T-helper 17 cell (primary cell): Measurements from ENCODE around the gene NAV2. TPM values are rescaled to one million over a fixed set of nuclear protein-coding genes. Genes with fewer than 3 reads are reported as not detected.

ENCODE experiments used
- ATAC-seq: fragments of 150-1000 bp; cut with Tn5 transposase; 2 replicates; pipeline ENCODE4 v1.10.0; 2021; ENCODE audit warnings: mild to moderate bottlenecking, moderate library complexity
- DNase-seq, 3 donors: peaks; one replicate each; pipeline versions ENCODE4 v3.0.0 to v3.0.0-alpha.2; 2020 to 2021
- H3K9me3 ChIP-seq: one replicate; pipeline ENCODE4 v1.7.0; 2013; ENCODE audit warnings: low read length, mild to moderate bottlenecking; ENCODE audit not compliant: control insufficient read depth, poor library complexity, severe bottlenecking
- H3K27ac Mint-ChIP-seq: one replicate; pipeline ENCODE4 v1.8.0; 2022; ENCODE audit warnings: mild to moderate bottlenecking, moderate library complexity, mixed read lengths
- H3K27me3 Mint-ChIP-seq: one replicate; pipeline ENCODE4 v1.8.0; 2022; ENCODE audit warnings: mixed read lengths
- H3K36me3 Mint-ChIP-seq: one replicate; pipeline ENCODE4 v1.8.0; 2022; ENCODE audit warnings: low read depth, mixed read lengths
- H3K4me1 Mint-ChIP-seq: one replicate; pipeline ENCODE4 v1.8.0; 2022; ENCODE audit warnings: mild to moderate bottlenecking, mixed read lengths
- H3K4me3 Mint-ChIP-seq: one replicate; pipeline ENCODE4 v1.8.0; 2022; ENCODE audit warnings: mild to moderate bottlenecking, moderate library complexity, mixed read lengths
- total RNA-seq, 4 donors: library from RNA in 2 of 4; stranded (reverse) in 2 of 4; gene quantifications; one replicate each; pipeline ENCODE4 v1.2.3 and lab custom pipeline; 2022 to 2026

Gene NAV2
- total RNA-seq, 2 donors from 2014 or later: 0.96 to 1.3 TPM

DNA sequence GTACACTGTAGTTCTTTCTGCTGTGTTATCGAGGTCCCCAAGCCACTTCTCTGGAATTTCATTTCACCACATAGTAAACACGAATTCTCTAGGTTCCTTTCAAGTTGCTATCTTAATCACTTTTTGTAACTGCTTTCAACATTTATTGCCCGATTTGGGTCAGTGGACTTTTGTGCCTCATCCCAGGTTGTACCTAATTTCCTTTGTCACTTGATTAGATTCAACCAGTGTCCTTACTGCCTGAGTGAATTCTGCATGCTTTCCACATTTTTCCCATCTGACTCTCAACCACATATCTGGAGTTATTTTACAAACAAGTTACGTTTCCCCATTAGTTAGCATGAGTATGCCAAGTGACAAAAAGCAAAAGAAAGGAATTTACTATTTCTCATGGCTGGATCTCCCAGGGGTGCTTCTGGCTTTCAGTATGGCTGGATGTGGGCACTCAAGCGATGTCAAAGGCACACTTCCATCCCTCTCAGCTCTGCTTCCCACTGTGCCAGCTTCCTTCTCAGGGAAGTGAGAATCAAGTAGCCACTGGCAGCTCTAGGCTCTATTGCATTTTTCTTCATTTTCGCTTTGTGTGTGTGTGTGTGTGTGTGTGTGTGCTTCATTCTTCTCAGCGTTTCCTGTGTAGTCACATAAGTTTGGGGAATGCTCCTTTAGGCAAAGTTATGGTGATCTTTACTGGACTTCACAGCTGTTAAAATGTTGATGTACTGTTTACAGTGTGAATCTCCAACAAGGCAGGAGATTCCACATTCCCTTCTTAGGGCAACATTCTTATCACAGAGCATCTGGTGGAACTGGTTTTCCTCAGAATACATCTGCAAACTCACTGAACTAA lies 318.7 kb downstream of the NAV2 start:
- H3K27me3 Mint-ChIP-seq: peaks cover 29% of the 10 kb centered on the region
- no peak overlapping the region for H3K27ac Mint-ChIP-seq
- no peak for ATAC-seq
- H3K9me3 ChIP-seq: no peaks in the 10 kb centered on the region
- no peak for DNase-seq
- no peaks in the 10 kb centered on the region for H3K4me1 Mint-ChIP-seq
- H3K4me3 Mint-ChIP-seq: no peak overlapping the region
- peaks cover 2% of the 10 kb centered on the region for H3K36me3 Mint-ChIP-seq

DNA sequence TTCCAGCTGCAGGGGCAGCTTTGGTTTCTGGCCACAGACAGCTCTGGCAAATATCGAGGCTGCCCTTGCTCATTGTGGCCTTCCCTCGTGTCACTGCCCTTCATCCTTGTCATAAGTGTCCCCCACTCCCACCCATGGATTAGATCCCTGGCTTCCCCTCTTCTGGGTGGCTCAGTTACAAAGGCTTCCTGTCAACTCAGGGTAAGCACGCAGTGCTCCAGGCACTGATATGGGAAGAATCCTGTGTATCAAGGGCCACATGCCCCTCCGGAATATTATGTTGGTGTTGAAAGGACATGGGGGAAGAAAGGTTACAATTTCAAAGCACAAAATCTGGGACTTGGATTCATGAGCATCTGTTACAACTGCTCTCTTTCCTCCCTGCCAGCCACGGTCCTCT lies 319.5 kb downstream of the NAV2 start:
- DNase-seq: no peak
- H3K4me1 Mint-ChIP-seq: no peaks in the 10 kb centered on the region
- no peak overlapping the region for H3K27ac Mint-ChIP-seq
- peaks cover 2% of the 10 kb centered on the region for H3K36me3 Mint-ChIP-seq
- peaks cover 34% of the 10 kb centered on the region for H3K27me3 Mint-ChIP-seq
- no peak overlapping the region for H3K4me3 Mint-ChIP-seq
- no peaks in the 10 kb centered on the region for H3K9me3 ChIP-seq
- no peak for ATAC-seq

DNA sequence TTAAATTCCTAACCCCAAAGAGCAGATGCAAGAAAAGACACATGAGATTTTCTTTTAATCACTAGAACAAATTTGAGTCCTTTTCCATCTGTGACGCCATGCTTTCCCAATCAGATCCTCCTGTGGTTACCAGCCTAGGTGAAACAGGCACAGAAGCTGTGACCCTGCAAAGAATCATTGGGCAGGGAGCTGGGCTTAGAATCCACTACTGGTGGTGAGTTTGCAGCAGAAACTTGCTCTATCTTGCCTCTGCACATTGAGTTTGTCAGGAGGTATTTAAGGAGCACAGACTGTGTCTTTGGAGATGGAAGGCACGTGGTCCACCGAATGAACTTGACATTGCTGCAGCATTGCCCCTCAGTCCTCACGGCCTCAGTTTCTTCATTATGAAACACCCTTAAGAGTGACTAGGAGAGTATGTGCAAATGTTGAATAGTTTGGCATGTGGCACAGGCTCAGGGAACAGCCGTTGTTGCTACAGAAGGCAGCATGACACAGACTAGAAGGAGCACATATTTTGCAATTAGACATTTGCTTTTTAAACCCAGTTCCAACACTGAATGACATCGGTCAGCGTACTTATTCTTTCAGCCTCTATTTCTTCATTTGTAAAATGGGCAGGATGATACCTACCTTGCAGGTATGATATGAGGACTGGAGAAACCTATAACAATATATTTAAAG lies 320.1 kb downstream of the NAV2 start:
- DNase-seq (no peak), ATAC-seq (no peak)
- H3K36me3 Mint-ChIP-seq: peaks cover 2% of the 10 kb centered on the region
- no peak overlapping the region for H3K4me3 Mint-ChIP-seq
- no peak overlapping the region for H3K27ac Mint-ChIP-seq
- H3K4me1 Mint-ChIP-seq: no peaks in the 10 kb centered on the region
- peaks cover 37% of the 10 kb centered on the region for H3K27me3 Mint-ChIP-seq
- no peaks in the 10 kb centered on the region for H3K9me3 ChIP-seq

DNA sequence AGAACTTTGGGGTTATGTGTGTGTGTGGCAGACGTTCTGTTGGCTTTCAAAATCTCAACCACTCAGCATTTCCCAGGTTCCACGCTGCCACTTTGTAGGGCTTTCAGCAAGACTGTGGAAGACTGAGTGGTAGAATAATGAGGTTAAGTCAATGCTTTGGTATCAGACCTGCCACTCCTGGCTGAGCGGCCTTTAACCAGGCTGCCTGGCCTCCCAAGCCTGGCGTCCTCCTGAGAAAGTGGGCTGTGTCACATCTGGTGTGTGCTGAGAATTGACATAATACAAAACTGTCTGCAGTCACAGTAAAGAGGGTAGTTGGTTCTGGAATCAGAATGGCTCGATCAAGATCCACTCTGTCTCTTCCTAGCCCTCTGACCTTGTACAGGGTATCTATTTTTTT lies 321.2 kb downstream of the NAV2 start:
- Mint-ChIP-seq H3K27me3 (peaks cover 47% of the 10 kb centered on the region), H3K36me3 (peaks cover 2% of the 10 kb centered on the region), H3K27ac (no peak overlapping the region), H3K4me3 (no peak overlapping the region), H3K4me1 (no peaks in the 10 kb centered on the region)
- H3K9me3 ChIP-seq: no peaks in the 10 kb centered on the region
- ATAC-seq: no peak
- no peak for DNase-seq

DNA sequence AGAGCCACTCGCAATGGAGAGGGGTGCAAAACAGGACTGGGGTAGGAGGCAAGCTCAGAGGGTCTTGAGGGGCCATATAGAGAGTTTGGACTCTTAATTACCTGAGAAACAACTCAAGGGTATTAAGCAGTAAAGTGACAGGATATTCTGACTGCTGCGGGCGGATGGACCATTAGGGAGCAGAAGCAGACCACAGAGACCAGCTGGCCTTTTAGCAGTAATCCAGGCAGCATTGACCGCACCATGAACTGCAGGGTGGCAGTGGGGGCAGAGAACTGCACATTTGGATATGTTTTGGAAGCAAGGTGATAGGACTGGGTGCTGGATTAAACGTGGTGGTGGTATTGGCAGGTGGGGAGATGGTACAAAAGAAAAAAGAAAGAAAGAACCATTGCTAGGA lies 322.3 kb downstream of the NAV2 start:
- Mint-ChIP-seq H3K4me3 (no peak overlapping the region), H3K27me3 (peaks cover 54% of the 10 kb centered on the region), H3K4me1 (no peaks in the 10 kb centered on the region), H3K36me3 (peaks cover 2% of the 10 kb centered on the region), H3K27ac (no peak overlapping the region)
- no peaks in the 10 kb centered on the region for H3K9me3 ChIP-seq
- no peak for ATAC-seq
- DNase-seq: no peak

DNA sequence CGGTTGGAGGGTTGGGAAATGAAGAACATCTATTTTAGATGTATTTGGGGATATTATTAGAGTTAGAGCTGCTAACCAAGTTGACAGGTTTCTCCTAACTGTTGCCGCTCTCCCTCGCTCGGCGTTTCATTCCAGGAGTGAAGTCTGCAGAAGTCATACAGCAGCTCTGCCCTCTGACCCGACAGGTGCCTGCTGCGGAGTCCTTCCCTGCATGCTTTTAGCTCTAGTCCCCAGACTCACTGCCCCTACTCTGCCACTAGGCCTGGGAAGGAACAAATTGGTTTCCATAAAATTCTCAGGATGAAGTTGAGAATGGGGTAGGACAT lies 322.7 kb downstream of the NAV2 start:
- Mint-ChIP-seq H3K36me3 (peaks cover 2% of the 10 kb centered on the region), H3K4me1 (no peaks in the 10 kb centered on the region), H3K4me3 (no peak overlapping the region), H3K27me3 (peaks cover 55% of the 10 kb centered on the region), H3K27ac (no peak overlapping the region)
- DNase-seq: no peak
- ATAC-seq: no peak
- H3K9me3 ChIP-seq: no peaks in the 10 kb centered on the region

DNA sequence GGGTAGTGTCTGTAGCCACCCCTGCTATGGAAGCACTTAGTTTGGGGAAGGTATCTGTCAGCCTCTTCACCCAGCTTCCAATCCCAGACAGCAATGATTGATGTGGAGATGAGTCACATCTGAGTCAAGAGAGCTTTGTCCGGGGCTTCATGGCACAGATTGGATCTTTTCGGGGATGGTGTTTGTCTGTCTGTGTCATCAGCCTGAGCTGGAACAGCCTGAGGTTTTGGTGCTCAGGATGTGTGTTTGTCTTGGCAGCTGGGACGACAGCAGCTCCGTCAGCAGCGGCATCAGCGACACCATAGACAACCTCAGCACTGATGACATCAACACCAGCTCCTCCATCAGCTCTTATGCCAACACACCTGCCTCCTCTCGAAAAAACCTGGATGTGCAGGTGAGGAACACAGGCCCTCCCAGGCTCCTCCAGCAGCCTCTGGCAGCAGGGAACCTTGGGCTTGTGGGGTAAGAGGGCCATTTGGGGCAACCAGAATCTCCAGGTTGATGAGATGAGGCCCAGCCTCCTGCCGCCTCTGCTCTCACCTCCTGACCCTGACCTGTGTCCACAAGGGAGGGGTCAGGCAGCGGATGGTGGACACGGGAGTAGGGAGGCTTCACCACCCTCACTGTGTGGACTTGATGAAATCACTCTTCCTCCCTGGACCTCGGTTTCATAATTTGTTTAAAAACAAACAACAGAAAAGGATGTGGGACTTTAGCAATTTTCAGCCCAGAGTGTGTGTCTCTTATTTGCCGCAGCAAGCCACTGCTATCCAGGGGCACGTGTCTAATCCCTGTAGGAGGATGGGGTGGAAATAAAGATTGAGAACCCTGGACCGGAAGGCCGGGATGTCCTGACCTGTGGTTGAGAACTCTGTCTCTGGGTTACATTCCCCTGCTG lies 323.3 kb downstream of the NAV2 start:
- H3K36me3 Mint-ChIP-seq: peaks cover 2% of the 10 kb centered on the region
- ATAC-seq (no peak), DNase-seq (no peak)
- no peak overlapping the region for H3K27ac Mint-ChIP-seq
- no peaks in the 10 kb centered on the region for H3K9me3 ChIP-seq
- H3K27me3 Mint-ChIP-seq: peaks cover 55% of the 10 kb centered on the region
- H3K4me1 Mint-ChIP-seq: no peaks in the 10 kb centered on the region
- no peak overlapping the region for H3K4me3 Mint-ChIP-seq

DNA sequence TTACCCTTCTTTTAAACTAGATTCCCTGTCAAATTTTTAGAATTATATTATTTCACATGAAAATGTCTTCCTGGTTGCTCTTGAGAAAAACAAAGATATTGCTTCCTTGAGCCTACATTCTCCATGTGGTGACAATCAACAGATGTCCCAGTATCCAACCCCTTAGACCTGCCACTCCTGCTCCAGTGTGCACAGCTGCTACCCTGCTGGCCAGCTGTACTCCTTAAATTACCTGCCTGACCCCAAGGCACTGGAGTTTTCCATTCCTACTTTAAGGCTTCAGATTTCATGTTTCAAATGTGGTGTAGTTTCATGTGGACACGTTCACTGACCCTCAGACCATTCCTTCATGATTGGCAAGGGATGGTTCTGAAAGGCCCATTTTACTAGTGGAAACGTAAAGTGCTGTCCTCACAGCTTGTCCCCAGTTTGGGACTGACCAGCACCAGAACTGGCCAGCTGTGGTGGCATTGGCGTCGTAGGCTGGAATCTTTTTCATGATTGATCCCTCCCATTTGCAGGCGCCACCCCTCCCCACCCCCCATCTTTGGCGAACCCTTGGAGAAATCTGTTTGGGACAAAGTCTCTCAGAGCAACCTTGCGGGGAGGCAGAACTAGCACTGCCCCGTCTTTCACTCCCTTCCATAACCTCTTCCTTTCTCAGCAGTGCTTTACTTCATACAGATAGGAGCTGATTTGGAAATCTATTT lies 324.1 kb downstream of the NAV2 start:
- Mint-ChIP-seq H3K27me3 (peaks cover 48% of the 10 kb centered on the region), H3K36me3 (peaks cover 2% of the 10 kb centered on the region), H3K27ac (no peak overlapping the region), H3K4me1 (no peaks in the 10 kb centered on the region), H3K4me3 (no peak overlapping the region)
- DNase-seq (no peak), ATAC-seq (no peak)
- H3K9me3 ChIP-seq: no peaks in the 10 kb centered on the region

DNA sequence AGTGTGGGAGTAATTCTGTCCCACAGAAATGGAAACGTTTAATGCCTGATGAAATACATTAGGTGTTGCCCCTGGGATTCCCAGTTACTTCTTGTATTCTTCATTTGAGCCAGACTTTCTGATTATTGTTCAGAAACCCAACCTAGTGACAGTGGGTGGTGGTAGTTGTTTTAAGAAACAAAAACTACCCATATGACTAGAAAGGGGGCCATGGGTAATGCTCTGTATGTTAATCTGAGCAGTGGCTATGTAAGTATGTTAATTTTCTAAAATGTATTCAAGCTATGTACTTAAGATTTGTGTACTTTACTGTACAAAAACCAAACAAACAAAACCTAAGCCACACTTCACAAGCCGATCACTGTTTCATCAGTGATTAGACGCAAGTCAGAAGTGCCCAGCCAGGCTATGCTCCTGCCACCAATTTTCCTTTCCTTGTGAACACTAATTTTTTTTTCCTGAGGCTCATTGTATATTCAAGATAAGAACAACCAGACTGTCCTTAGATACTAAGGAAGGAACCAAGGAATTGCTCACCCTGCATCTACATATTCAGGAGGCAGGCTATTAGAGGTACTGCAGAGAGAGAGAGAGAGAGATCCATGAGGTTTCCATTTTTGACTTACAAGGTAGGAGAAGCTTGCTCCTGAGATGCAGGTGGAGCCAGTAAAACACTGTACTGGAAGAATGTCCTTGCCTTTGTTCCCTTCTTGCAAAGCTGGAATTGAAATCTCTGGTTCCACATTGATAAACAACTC lies 324.9 kb downstream of the NAV2 start:
- ATAC-seq (no peak), DNase-seq (no peak)
- H3K27ac Mint-ChIP-seq: no peak overlapping the region
- H3K36me3 Mint-ChIP-seq: peaks cover 2% of the 10 kb centered on the region
- H3K4me1 Mint-ChIP-seq: no peaks in the 10 kb centered on the region
- no peak overlapping the region for H3K4me3 Mint-ChIP-seq
- H3K27me3 Mint-ChIP-seq: peaks cover 50% of the 10 kb centered on the region
- no peaks in the 10 kb centered on the region for H3K9me3 ChIP-seq

DNA sequence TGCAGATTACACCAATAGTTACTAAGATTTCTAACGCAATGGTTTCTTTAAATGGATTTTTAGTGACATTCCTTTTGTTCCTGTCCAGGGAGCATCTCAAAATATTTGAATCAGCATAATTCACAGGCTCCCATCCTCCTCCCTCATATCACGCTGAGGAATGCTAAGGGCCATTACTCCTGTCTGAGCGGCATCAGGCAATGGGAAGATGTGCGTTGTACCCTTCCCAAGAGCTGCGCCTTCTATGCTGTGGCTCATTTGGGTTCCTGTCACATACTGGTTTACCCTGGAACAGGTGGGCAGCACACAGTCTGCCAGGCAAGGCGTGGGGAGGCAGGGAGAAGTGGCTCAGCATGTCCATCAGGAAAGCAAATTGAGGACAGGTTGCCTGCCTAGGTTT lies 325.8 kb downstream of the NAV2 start:
- no peak overlapping the region for H3K4me3 Mint-ChIP-seq
- no peak overlapping the region for H3K27ac Mint-ChIP-seq
- ATAC-seq (no peak), DNase-seq (no peak)
- no peaks in the 10 kb centered on the region for H3K4me1 Mint-ChIP-seq
- H3K36me3 Mint-ChIP-seq: peaks cover 2% of the 10 kb centered on the region
- peaks cover 44% of the 10 kb centered on the region for H3K27me3 Mint-ChIP-seq
- no peaks in the 10 kb centered on the region for H3K9me3 ChIP-seq

DNA sequence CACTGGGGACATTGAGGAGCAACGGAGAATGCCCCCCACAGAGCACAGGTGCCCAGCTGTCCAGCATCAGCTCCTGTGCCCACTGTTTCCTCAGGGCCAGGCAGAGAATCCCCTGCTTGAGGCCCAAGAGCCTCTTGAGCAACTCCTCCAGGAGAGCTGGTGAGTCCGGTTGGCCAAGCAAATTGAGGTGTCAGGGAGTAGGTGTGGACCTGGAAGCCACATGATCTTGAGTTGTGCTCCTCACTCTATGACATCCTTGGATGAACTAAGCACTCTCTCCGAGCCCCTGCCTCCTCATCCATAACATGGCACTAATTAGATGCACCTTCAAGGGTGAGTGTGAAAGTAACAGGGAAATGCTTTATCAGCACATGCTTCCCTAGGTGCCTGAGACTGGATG lies 326.3 kb downstream of the NAV2 start:
- peaks cover 44% of the 10 kb centered on the region for H3K27me3 Mint-ChIP-seq
- H3K27ac Mint-ChIP-seq: no peak overlapping the region
- H3K4me1 Mint-ChIP-seq: no peaks in the 10 kb centered on the region
- peaks cover 2% of the 10 kb centered on the region for H3K36me3 Mint-ChIP-seq
- no peak for DNase-seq
- no peaks in the 10 kb centered on the region for H3K9me3 ChIP-seq
- no peak overlapping the region for H3K4me3 Mint-ChIP-seq
- no peak for ATAC-seq

DNA sequence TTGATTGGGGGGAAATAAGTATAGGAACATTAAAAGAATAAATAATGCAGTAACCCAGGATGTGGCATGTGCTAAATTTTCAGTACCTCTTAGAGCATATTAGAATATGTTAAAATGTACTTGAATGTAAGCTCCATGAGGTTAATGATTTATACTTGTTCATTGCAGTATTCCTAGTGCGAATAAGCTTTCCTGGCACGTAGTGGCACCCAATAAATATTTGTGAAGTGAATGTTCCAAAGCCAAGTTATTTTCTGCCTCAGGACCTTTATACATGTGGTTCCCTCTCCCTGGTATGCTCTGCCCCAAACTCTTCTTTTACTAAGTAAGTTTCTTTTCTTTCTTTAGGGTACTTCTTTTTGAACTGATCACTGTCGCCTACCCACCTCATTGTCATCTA lies 328.9 kb downstream of the NAV2 start:
- Mint-ChIP-seq H3K27ac (no peak overlapping the region), H3K36me3 (peaks cover 2% of the 10 kb centered on the region), H3K4me1 (no peaks in the 10 kb centered on the region), H3K4me3 (no peak overlapping the region), H3K27me3 (peaks cover 36% of the 10 kb centered on the region)
- ATAC-seq (no peak), DNase-seq (no peak)
- no peaks in the 10 kb centered on the region for H3K9me3 ChIP-seq
